Choroid plexus epithelial cell (primary cell): ENCODE results near the gene EID3.

Experiments used
- DNase-seq: peaks from one replicate; pipeline ENCODE4 v3.0.0-alpha.2; 2010; ENCODE audit warnings: low read depth
- H3K4me3 ChIP-seq: 2 replicates; pipeline ENCODE4 v1.5.1; 2011; ENCODE audit warnings: low read depth, mild to moderate bottlenecking, control low read depth, low read length, moderate library complexity
- TF ChIP-seq, protein P1 (sequence below): conservative IDR thresholded peaks from 2 replicates; pipeline ENCODE4 v1.5.1; 2011; ENCODE audit warnings: low read depth, mild to moderate bottlenecking, control low read depth, inconsistent platforms, low read length, moderate library complexity

The EID3 gene

DNA sequence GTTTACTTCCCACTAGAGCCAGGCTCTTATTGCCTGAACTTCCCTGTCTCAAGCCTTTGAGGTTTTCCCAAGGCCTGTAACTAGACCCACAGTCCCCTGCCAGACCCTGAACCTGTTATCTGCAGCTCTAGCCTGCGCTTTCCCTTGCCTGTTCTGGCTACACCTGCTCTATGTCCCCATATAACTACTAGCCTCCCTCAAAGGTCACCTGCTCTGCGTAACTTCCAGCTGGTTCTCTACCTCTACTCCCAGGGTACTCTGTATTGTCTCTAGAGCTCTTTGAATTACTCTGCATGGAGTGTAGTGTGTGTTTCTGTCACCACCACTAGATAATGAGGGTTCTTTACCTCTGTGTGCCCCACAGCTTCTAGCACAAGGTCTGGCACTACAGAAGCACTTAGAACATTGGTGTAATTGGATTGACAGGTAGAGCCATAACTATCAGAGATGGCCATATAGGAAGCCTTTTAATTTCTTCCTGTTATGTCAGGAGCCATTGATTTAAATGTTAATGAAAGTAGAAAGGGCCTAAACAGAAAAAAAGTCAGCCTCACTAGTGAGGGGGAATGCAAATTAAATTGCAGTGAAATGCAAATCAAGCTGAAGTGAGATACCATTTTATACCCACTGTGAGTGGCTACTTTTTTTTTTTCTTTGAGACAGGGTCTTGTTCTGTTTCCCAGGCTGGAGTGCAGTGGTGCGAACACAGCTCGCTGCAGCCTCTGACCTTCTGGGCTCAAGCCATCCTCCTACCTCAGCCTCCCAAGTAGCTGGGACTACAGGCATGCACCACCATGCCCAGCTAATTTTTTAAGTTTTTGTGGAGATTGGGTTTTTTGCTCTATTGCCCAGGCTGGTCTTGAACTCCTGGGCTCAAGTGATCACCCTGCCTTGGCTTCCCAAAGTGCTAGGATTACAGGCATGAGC, 47.8 kb downstream of the EID3 start:
- no peak for DNase-seq
- TF ChIP-seq, protein P1, sequence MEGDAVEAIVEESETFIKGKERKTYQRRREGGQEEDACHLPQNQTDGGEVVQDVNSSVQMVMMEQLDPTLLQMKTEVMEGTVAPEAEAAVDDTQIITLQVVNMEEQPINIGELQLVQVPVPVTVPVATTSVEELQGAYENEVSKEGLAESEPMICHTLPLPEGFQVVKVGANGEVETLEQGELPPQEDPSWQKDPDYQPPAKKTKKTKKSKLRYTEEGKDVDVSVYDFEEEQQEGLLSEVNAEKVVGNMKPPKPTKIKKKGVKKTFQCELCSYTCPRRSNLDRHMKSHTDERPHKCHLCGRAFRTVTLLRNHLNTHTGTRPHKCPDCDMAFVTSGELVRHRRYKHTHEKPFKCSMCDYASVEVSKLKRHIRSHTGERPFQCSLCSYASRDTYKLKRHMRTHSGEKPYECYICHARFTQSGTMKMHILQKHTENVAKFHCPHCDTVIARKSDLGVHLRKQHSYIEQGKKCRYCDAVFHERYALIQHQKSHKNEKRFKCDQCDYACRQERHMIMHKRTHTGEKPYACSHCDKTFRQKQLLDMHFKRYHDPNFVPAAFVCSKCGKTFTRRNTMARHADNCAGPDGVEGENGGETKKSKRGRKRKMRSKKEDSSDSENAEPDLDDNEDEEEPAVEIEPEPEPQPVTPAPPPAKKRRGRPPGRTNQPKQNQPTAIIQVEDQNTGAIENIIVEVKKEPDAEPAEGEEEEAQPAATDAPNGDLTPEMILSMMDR, result no peak
- H3K4me3 ChIP-seq, result no peak overlapping the region

DNA sequence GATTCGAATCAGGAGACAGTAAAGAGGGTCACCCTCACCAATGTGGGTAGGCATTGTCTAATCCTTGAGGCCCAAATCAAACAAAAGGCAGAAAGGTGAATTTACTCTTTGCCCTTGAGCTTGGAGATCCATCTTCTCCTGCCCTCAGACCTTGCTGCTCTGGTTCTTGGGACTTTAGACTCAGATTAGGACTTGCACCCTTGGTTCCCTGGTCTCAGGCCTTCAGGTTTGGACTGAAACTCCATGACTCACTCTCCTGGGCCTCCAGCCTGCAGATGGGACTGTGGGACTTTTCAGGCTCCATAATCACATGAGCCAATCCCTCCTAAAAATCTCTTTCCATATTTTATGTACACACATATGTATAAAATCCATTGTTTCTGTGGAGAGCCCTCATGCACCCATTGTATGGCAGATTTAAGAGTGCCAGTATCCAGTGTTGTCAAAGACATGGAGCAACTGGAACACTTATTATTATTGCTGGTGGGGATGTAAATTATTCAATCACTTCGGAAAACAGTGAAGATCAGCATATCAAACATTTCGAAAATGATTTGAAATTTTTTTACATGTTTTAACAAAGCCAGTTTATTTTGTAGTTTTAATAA, 48.7 kb downstream of the EID3 start:
- H3K4me3 ChIP-seq, result no peak overlapping the region
- TF ChIP-seq, protein P1, result no peak
- peak; percentile 48 for DNase-seq

DNA sequence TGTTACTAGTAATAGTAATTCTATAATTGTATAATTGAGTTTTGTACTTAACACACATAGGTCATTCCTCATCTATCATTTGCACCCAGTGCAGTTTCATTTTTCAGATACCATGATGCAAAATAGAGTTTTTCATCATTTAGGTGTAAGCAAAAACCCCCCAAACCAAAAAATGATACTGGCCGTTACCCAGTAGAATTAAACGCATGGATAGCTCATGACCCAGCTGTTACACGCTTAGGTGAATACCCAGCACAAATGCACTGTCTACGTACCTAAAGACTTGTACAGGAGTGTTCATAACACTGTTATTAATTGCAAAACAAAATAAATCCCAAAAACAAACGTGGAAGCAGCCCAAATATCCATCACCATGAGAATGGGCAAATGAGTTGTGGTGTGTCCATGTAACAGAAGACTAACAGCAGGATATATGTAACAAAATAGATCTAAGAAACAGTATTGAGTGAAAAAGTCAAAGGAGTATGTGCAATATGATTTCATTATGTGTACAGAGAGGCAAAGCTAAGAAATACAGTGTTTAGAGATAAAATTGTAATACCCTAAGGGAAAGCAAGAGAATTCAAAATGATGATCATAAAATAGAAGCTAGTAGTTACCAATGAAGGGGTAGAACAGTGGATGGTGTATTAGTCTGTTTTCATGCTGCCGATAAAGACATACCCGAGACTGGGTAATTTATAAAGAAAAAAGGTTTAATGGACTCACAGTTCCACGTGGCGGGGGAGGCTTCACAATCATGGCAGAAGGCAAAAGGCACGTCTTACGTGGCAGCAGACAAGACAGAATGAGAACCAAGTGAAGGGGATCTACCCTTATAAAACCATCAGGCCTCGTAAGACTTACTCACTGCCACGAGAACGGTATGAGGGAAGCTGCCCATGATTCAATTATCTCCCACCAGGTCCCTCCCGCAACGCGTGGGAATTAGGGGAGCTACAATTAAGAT, 49.8 kb downstream of the EID3 start:
- TF ChIP-seq, protein P1, result no peak
- no peak overlapping the region for H3K4me3 ChIP-seq
- DNase-seq, result no peak

DNA sequence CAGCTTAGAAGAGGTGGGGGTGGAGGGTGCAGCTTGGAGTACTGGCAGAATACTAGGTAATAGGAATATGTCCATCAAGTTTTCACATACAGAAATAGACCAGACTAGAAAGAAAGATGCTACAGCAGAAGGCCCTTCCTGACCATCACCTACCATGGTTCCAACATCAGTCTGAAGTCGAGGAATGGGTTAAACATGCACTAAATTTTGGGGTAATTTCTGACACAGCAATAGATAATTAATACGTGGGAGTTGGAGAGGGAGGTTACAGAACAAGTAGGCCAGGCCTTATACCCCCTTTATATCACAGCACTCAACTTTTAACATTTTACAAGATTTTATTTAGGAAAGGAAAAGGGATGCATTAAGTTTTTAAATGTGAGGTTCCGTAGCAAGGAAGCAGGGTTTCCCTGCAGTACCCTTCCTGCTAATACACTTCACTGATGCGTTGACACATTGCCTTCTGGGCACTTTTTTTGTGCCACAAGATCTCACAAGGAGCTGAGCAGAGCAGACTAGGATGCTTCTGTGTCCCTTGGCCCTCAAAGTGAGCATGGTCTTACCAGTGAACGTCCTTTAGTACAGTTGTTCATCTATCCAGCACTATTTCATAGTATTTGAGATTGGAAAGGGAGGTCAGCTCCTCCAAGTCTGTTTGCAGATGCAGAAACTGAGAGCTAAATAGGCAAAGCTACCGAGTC, 50.8 kb downstream of the EID3 start:
- DNase-seq, result no peak
- TF ChIP-seq, protein P1, result no peak
- H3K4me3 ChIP-seq, result no peak overlapping the region
